A673 (cell line): ENCODE measurements around the gene APBB2. TPM values are rescaled to one million over a fixed set of nuclear protein-coding genes. Genes with fewer than 3 reads are reported as not detected.

Experiments
- BruUV-seq: library from RNA; stranded (reverse); fragments of 400-500 nt; replicated peaks from 2 replicates; lab custom pipeline; 2021; lab: Mats Ljungman, UMichigan
- CTCF ChIA-PET: fragments of 300-600 bp; sonication (Branson Sonifier 250); formaldehyde crosslinking; loops from one replicate; lab custom pipeline; 2022; ENCODE audit warnings: antibody characterized with exemption; lab: Charles Lee
- POLR2A ChIA-PET: fragments of 300-600 bp; sonication (Branson Sonifier 250); formaldehyde crosslinking; loops from one replicate; lab custom pipeline; 2022; ENCODE audit warnings: antibody characterized with exemption; ENCODE audit not compliant: low non-redundant PET; lab: Charles Lee
- DNase-seq: peaks from one replicate; pipeline ENCODE4 v3.0.0-alpha.2; 2015; ENCODE audit warnings: low spot score
- H3K27ac ChIP-seq: fragments of 200-600 bp; sonication (generic); 2 replicates; pipeline ENCODE4 v1.5.1; 2016; ENCODE audit warnings: mixed run types, low read depth, mild to moderate bottlenecking, mixed read lengths, antibody characterized with exemption, low read length; ENCODE audit not compliant: poor library complexity, severe bottlenecking
- H3K27me3 ChIP-seq: fragments of 200-600 bp; sonication (generic); replicated peaks from 2 replicates; pipeline ENCODE4 v1.6.1; 2017; ENCODE audit warnings: mixed run types, low read depth, mild to moderate bottlenecking, mixed read lengths, antibody characterized with exemption, low read length; ENCODE audit not compliant: insufficient read depth, poor library complexity
- H3K36me3 ChIP-seq: fragments of 200-600 bp; sonication (generic); 2 replicates; pipeline ENCODE4 v1.6.1; 2016; ENCODE audit warnings: mixed run types, mild to moderate bottlenecking, mixed read lengths, antibody characterized with exemption, low read length; ENCODE audit not compliant: insufficient read depth, poor library complexity, severe bottlenecking
- H3K4me1 ChIP-seq: fragments of 200-600 bp; sonication (generic); 2 replicates; pipeline ENCODE4 v1.6.1; 2017; ENCODE audit warnings: mixed run types, mild to moderate bottlenecking, mixed read lengths, antibody characterized with exemption, low read length; ENCODE audit not compliant: insufficient read depth, poor library complexity, severe bottlenecking
- H3K4me3 ChIP-seq: fragments of 200-600 bp; sonication (generic); 2 replicates; pipeline ENCODE4 v1.5.1; 2016; ENCODE audit warnings: low read depth, mixed run types, mild to moderate bottlenecking, mixed read lengths, low read length; ENCODE audit not compliant: poor library complexity, severe bottlenecking
- H3K9me3 ChIP-seq: fragments of 200-600 bp; sonication (generic); 2 replicates; pipeline ENCODE4 v1.6.1; 2016; ENCODE audit warnings: mixed run types, low read depth, mild to moderate bottlenecking, mixed read lengths, antibody characterized with exemption, low read length; ENCODE audit not compliant: poor library complexity, severe bottlenecking
- EZH2 ChIP-seq: fragments of 200-600 bp; sonication (generic); IDR thresholded peaks from 2 replicates; pipeline ENCODE4 v1.6.1; 2017; ENCODE audit warnings: borderline replicate concordance, low read depth, mild to moderate bottlenecking, mixed read lengths, antibody characterized with exemption, low read length; ENCODE audit not compliant: poor library complexity, severe bottlenecking
- intact Hi-C: fragments of 100-400 bp; cut with micrococcal nuclease; formaldehyde crosslinking; loops from one replicate; pipeline ENCODE4 v1.10.0; 2022; ENCODE audit not compliant: unreplicated experiment
- total RNA-seq: library from RNA; stranded (reverse); gene quantifications from 2 replicates; pipeline ENCODE4 v1.2.3, GENCODE V29; 2021
- TF ChIP-seq, protein P1 (sequence below): fragments of 300-800, 200-600 bp; sonication (generic); conservative IDR thresholded peaks from 2 replicates; pipeline ENCODE4 v1.5.1; 2017; ENCODE audit warnings: low read depth, mild to moderate bottlenecking, antibody characterized with exemption, low read length, moderate library complexity, mixed read lengths

Gene APBB2
- total RNA-seq, 1 experiment from 2014 or later = 10.3 TPM

GRCh38 chr4:41204400-41204978, 9.9 kb downstream of the APBB2 start:
- Histone ChIP-seq H3K36me3 (no peaks in the 10 kb centered on the region), H3K27me3 (no peaks in the 10 kb centered on the region), H3K9me3 (no peaks in the 10 kb centered on the region), H3K4me1 (peaks cover 32% of the 10 kb centered on the region), H3K27ac (no peak overlapping the region), H3K4me3 (no peak overlapping the region)
- BruUV-seq = no TSS peak
- DNase-seq = peak; percentile 23
- ChIA-PET POLR2A (interaction anchor here (0.5 to 0.6 kb wide), 2 partner anchors 12 to 1847 kb away, joined by 5 read pairs; no protein-coding TSS in a partner anchor), CTCF (no interaction called here)
- TF ChIP-seq, protein P1, sequence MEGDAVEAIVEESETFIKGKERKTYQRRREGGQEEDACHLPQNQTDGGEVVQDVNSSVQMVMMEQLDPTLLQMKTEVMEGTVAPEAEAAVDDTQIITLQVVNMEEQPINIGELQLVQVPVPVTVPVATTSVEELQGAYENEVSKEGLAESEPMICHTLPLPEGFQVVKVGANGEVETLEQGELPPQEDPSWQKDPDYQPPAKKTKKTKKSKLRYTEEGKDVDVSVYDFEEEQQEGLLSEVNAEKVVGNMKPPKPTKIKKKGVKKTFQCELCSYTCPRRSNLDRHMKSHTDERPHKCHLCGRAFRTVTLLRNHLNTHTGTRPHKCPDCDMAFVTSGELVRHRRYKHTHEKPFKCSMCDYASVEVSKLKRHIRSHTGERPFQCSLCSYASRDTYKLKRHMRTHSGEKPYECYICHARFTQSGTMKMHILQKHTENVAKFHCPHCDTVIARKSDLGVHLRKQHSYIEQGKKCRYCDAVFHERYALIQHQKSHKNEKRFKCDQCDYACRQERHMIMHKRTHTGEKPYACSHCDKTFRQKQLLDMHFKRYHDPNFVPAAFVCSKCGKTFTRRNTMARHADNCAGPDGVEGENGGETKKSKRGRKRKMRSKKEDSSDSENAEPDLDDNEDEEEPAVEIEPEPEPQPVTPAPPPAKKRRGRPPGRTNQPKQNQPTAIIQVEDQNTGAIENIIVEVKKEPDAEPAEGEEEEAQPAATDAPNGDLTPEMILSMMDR = no peak
- TF ChIP-seq EZH2 = no peak
- intact Hi-C loops = no loop called here

DNA sequence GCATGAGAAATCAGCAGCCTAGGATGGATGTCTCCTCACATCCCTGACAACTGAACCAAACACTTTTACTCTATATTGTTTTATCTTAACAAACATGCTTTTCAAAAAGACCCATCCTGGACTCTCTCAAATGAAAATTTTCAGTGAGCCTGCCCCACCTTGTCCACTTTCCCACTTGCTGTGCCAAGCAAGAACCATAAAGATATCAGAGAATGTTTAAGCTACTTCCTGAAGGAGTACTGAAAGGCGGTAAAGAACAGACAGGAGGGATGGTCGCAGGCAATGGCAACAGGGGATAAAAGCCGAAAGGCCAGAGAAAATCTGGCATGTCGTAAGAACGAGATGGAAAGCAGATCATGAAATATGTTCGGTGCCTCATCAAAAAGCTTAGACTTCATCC, 10.5 kb downstream of the APBB2 start:
- CTCF ChIA-PET = no interaction called here
- Histone ChIP-seq H3K36me3 (no peaks in the 10 kb centered on the region), H3K27ac (no peak overlapping the region), H3K27me3 (no peaks in the 10 kb centered on the region), H3K9me3 (no peaks in the 10 kb centered on the region), H3K4me3 (no peak overlapping the region), H3K4me1 (peaks cover 32% of the 10 kb centered on the region)
- intact Hi-C loops = no loop called here
- no TSS peak for BruUV-seq
- DNase-seq = no peak
- no peak for TF ChIP-seq EZH2
- TF ChIP-seq, protein P1 = no peak
- POLR2A ChIA-PET = no interaction called here

DNA sequence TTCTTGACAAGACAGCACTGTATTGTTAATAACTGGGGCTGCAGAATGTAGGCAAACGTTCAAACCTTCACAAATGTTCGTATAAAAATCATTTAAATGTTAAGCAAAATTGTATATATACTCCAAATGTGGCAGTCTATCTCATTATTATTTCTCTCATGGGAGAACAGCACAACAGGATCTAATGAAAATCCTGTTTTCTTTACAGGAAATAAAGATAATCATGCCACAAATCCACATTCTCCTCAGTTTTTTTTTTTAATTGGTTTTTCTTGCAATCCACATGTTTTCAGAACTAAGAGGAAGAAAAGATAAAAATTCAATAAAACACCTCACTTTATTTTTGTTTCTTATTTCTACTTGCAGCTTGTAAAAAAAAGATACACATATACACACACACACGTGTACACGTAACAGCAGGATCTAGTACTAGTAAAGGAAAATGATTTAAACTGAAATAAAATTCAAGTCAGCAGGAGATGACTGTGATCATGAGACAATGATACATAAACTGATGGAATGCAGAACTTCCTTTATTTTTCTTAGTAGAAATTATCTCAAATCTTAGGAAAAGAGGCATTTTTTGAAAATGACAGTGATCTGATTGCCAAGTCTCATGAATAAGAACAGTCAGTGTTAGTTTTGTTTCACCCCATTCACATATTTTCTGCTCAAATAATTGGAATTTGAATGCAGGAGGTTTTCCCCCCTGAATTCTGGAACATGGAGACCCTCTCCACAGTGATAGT, 11.3 kb downstream of the APBB2 start:
- H3K36me3 ChIP-seq = no peaks in the 10 kb centered on the region
- no peak for TF ChIP-seq EZH2
- TF ChIP-seq, protein P1 = no peak
- intact Hi-C loops = no loop called here
- H3K27me3 ChIP-seq = no peaks in the 10 kb centered on the region
- H3K4me3 ChIP-seq = peak overlapping the region; percentile 3
- DNase-seq = peak; percentile 9
- no peak overlapping the region for H3K27ac ChIP-seq
- peaks cover 32% of the 10 kb centered on the region for H3K4me1 ChIP-seq
- BruUV-seq = no TSS peak
- no peaks in the 10 kb centered on the region for H3K9me3 ChIP-seq
- ChIA-PET POLR2A (no interaction called here), CTCF (no interaction called here)
